ENCODE data around the gene NTM. TPM values are rescaled to one million over a fixed set of nuclear protein-coding genes. Genes with fewer than 3 reads are reported as not detected.

Gene NTM
- total RNA-seq, 2 experiments from 2014 or later = not detected

DNA sequence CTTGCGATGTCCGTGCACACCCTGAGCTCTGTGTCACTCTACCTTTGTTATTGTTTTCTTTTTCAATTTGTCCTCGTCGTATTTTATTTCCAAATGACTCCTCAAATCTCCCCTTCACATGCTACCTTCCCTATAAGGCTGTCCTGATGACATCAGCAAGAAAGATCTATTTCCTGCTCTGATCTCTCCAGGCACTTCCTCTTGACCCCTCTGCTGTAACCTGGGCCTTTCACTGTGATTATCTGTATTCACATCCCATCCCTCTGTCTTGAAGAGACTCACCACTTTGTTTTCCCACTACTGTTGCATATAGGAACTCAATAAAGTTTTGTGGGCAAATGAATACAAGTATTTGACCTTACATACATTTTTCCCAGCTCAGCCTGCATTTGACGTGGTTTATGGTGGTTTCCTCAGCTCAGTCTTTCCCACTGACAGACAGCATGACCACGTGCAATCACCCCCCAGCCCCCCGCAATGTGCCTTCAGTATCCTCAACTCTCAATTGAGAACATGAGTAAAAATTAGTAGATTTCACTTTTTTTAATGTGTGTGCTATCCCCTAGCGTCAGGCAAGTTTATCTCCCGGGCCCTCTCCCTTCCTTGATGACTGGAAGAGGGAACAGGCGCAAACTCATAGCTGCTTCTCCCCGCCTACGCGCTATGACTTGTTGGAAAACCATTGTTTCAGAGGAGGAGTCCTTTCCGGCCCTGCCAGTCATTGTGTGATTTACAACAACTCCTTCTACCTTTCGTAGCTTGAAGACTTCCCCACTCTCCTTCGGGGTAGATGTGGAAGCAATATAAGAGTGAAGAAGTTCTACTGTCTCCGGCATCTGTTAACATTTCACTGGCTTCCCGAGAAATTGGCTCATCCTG, 498.5 kb downstream of the NTM start:
- no peaks in the 10 kb centered on the region for H3K36me3 Mint-ChIP-seq
- DNase-seq (no peak), ATAC-seq (ENCODE audit: low read depth) (no peak)
- H3K4me3 Mint-ChIP-seq = no peak overlapping the region
- no peaks in the 10 kb centered on the region for H3K4me1 Mint-ChIP-seq
- peaks cover 7% of the 10 kb centered on the region for H3K9me3 Mint-ChIP-seq
- no peak overlapping the region for H3K27ac Mint-ChIP-seq
- H3K27me3 Mint-ChIP-seq = no peaks in the 10 kb centered on the region
- POLR2A ChIA-PET = no interaction called here

DNA sequence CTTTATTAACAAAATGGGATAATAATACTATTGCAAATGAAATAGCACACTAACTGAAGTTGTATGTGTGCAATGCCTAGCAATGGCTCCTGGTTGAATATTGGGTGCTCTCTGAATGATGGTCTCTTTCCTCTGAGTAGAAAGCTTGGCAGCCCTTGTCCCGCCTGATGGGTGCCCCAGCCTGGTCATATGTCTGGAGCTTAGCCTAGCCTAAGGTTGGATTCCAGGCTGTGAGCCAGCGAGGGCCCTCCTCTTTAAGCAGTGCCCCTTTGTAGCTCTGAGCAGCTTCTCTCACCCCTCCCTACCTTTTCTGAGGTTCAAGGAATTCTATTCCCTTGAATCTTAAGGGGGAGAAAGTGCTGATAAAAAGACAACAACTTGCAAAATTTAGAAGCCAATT, 499.9 kb downstream of the NTM start:
- ATAC-seq (ENCODE audit: low read depth) = no peak
- no peak overlapping the region for H3K4me3 Mint-ChIP-seq
- POLR2A ChIA-PET = no interaction called here
- H3K9me3 Mint-ChIP-seq = peaks cover 7% of the 10 kb centered on the region
- DNase-seq = no peak
- no peaks in the 10 kb centered on the region for H3K27me3 Mint-ChIP-seq
- no peaks in the 10 kb centered on the region for H3K4me1 Mint-ChIP-seq
- no peak overlapping the region for H3K27ac Mint-ChIP-seq
- no peaks in the 10 kb centered on the region for H3K36me3 Mint-ChIP-seq

DNA sequence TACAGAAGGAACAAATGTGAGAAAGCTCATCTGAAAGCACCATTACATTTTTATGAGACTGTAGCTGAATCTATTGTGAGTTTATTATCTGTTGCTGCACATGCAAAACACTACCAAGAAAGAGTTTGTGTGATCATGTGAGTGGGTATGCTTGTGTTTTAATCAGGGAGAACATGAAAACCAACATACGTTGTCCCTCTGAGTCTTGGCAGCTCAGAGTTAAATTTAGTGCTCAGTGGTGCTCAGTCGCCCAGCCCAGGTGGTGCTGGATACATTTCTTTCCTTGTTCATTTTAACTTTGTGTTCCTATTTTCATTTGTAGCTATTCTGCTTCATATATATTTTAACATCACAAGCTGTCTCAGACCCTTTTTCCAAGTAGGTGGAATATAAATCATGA, 500.6 kb downstream of the NTM start:
- peaks cover 4% of the 10 kb centered on the region for H3K9me3 Mint-ChIP-seq
- no peaks in the 10 kb centered on the region for H3K4me1 Mint-ChIP-seq
- H3K27ac Mint-ChIP-seq = no peak overlapping the region
- DNase-seq (no peak), ATAC-seq (ENCODE audit: low read depth) (no peak)
- POLR2A ChIA-PET = no interaction called here
- H3K4me3 Mint-ChIP-seq = no peak overlapping the region
- H3K27me3 Mint-ChIP-seq = no peaks in the 10 kb centered on the region
- H3K36me3 Mint-ChIP-seq = no peaks in the 10 kb centered on the region

DNA sequence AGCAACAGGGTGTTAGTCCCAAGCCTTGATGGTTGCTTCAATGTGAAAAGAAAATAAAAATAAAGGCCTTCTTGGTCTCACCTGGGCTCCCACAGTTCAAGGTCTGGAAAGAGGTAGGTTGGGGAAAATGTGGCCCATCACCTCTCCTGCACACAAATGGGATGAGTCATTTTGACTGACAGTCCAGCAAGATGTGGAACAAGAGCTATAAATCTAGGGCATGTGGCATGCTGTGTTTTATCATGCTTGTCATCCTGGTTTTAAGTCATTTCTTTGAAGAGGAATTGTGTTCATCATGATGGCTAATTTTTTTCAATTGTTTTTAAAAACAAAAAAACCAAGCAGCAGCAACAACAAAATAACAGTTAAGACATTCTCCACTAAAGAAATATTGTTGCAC, 503.7 kb downstream of the NTM start:
- Mint-ChIP-seq H3K27me3 (no peaks in the 10 kb centered on the region), H3K27ac (no peak overlapping the region), H3K9me3 (peaks cover 2% of the 10 kb centered on the region), H3K36me3 (no peaks in the 10 kb centered on the region), H3K4me3 (no peak overlapping the region), H3K4me1 (no peaks in the 10 kb centered on the region)
- ATAC-seq (ENCODE audit: low read depth) (no peak), DNase-seq (no peak)
- POLR2A ChIA-PET = no interaction called here

DNA sequence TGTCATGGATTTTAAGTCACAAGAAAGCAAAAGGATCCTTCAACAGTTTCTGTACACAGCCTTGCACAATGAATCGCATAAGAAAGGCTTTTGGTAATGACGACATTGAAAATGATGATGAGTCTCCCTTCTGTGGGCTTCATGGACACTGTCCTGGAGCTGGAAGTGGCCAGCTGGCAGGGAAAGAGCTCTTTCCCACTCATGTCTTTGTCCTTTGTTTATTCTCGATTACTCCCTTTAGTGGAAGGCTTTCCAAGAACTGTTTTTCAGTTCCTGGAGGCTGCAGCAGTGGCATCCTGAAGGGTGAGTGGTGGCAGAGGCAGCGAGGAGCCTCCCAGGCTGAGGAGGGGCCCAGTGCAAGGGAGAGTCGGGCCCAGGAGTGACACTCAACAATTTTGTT, 505.2 kb downstream of the NTM start:
- ATAC-seq (ENCODE audit: low read depth) = no peak
- Mint-ChIP-seq H3K9me3 (peaks cover 2% of the 10 kb centered on the region), H3K4me3 (no peak overlapping the region), H3K27me3 (no peaks in the 10 kb centered on the region), H3K4me1 (no peaks in the 10 kb centered on the region), H3K36me3 (no peaks in the 10 kb centered on the region), H3K27ac (no peak overlapping the region)
- DNase-seq = no peak
- POLR2A ChIA-PET = no interaction called here

DNA sequence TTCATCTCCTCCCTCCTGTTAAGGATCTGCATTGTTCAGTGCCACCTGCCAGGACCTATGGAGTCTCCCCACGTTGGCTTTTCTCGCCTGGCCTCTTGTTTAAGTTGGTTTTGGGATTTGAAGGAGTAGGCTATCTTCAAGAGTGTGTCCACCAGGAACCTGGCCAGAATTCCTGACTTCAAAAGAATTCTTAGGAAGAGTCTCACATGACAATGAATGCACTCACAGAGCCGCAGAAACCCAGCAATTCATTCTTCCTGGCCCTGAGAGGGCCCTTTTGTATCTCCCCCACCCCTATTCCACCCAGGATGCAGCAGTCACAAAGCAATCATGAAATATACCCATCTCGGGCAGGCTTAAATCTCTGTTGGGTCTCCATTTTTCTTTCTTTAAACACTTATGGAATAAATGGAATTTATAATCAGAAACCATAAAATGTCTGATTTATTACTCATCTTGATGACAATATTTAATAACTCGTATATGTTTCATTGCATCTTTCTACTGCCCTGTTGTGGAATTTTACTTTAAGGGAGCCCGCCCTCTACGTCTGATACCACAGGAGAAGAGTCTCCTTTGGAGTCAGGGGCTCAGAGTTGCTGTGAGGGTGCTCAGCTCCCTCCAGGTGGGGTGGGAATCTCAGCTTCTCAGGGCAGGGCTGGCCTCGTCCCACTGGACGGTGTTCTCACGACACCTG, 507.0 kb downstream of the NTM start:
- Mint-ChIP-seq H3K9me3 (peaks cover 2% of the 10 kb centered on the region), H3K4me1 (no peaks in the 10 kb centered on the region), H3K4me3 (no peak overlapping the region), H3K27ac (no peak overlapping the region), H3K36me3 (no peaks in the 10 kb centered on the region), H3K27me3 (no peaks in the 10 kb centered on the region)
- ATAC-seq (ENCODE audit: low read depth) (no peak), DNase-seq (no peak)
- POLR2A ChIA-PET = no interaction called here

DNA sequence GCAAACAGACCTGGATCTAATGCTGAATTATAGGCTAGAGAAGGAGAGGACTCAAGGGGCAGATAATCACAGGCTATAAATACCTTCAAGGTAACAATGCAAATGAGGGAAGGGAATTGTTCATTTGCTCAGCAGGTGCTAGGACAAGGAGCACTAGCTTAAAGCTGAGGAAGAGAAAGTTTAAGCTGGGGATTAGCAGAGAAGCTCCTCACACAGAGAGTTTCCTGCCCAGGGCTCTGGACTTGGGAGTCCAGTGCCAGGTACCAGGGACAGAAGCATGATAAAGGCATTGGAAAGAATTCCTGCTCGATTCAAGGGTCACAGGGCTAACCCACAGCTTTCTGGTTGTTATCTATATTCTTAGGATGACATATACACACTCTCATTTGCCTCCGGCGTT, 509.9 kb downstream of the NTM start:
- H3K9me3 Mint-ChIP-seq = peaks cover 4% of the 10 kb centered on the region
- no peak for ATAC-seq (ENCODE audit: low read depth)
- POLR2A ChIA-PET = no interaction called here

DNA sequence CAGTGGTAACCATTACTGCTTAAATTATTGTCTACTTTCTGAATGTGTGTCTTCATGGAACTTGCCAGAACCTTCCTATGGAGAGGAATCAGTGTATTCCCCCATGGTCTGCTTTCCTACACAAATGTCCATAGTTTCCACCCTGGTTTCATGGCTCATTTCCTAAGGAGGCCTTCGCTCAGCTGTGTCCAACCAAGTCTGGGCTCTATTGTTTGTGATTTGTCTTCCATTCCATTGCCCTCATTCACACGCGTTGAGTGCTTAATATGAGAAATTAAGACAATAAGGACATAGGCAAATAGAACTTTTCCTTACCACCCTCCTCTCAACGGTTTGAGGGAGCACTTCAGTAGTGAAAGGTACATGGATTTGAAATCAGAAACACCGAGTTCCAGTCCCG, 510.6 kb downstream of the NTM start:
- H3K4me1 Mint-ChIP-seq = no peaks in the 10 kb centered on the region
- H3K27ac Mint-ChIP-seq = no peak overlapping the region
- ATAC-seq (ENCODE audit: low read depth) (no peak), DNase-seq (no peak)
- no peaks in the 10 kb centered on the region for H3K27me3 Mint-ChIP-seq
- POLR2A ChIA-PET = no interaction called here
- H3K36me3 Mint-ChIP-seq = no peaks in the 10 kb centered on the region
- no peak overlapping the region for H3K4me3 Mint-ChIP-seq
- peaks cover 4% of the 10 kb centered on the region for H3K9me3 Mint-ChIP-seq

More for the DNA sequence above, 509.9 kb downstream of the NTM start:
- no peaks in the 10 kb centered on the region for H3K27me3 Mint-ChIP-seq
- H3K27ac Mint-ChIP-seq = no peak overlapping the region
- no peak overlapping the region for H3K4me3 Mint-ChIP-seq
- H3K36me3 Mint-ChIP-seq = no peaks in the 10 kb centered on the region
- no peaks in the 10 kb centered on the region for H3K4me1 Mint-ChIP-seq
- no peak for DNase-seq

DNA sequence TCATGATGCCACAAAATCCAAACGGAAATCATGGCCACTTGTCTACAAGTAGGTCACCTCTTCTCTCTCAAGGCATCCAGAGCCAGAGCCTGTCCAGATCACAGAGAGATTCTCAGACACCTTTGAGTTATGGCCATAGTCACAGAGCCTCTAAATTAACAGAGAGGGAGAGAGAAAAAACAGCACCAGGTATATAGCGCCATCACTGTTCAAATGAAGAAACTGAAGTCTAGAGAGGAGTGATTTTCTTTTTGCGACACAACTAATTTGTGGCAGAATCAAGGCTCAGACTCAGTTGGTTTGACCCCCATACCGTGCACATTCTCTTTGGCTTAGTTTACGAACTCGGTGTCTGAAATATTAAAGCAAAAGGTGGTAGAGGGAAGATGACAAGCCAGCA, 512.9 kb downstream of the NTM start:
- H3K4me1 Mint-ChIP-seq = no peaks in the 10 kb centered on the region
- H3K4me3 Mint-ChIP-seq = no peak overlapping the region
- ATAC-seq (ENCODE audit: low read depth) (no peak), DNase-seq (no peak)
- H3K9me3 Mint-ChIP-seq = peaks cover 2% of the 10 kb centered on the region
- H3K27ac Mint-ChIP-seq = no peak overlapping the region
- no peaks in the 10 kb centered on the region for H3K36me3 Mint-ChIP-seq
- POLR2A ChIA-PET = no interaction called here
- no peaks in the 10 kb centered on the region for H3K27me3 Mint-ChIP-seq

DNA sequence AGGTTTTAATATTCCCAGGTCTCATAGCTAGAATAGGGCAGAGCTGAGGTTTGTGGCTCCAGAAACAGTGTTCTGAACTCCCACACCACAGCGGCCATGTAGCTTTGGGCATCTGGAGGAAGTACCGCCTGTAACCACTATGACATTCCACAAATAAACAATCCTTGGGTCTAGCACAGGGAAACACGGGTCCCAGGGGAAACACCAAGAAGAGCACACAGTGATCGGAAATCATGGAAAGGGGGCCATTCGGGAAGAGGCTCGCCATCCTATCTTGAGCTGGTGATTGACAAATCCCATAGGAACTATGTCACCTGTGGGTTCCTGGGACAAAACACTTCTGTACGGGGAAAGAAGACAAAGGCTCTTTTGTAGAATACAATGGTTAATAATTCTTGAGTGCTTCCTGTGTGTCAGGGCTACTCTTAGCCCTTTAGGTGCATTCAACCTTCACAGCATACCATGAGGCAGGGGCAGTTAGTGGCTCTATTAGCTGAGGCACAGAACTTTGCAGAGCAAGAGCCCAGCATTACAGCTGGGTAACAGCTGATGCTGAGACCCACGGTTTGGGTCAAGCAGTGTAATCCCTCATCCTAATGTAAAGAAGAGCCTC, 514.2 kb downstream of the NTM start:
- POLR2A ChIA-PET = no interaction called here
- Mint-ChIP-seq H3K9me3 (peaks cover 2% of the 10 kb centered on the region), H3K27me3 (no peaks in the 10 kb centered on the region), H3K36me3 (no peaks in the 10 kb centered on the region), H3K27ac (no peak overlapping the region), H3K4me3 (no peak overlapping the region), H3K4me1 (no peaks in the 10 kb centered on the region)
- no peak for DNase-seq
- ATAC-seq (ENCODE audit: low read depth) = no peak

DNA sequence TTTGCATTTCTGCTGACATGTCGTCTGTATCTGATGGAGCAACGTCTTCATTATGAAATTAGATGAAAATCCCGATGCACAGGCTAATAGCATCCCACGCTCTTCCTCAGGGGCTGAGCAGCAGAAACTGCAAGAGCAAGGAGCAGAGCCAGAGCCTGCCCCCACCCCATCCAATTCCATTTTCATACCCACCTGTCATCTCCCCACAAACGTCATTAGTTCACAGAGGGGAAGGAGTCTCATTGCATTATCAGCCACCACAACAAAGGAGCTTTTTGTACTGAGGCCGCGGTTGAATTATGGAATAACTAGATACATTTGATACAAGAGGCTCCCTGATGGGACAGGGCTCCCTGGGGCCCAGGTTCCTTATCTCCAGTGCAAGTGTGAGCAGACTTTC, 515.0 kb downstream of the NTM start:
- Mint-ChIP-seq H3K9me3 (peaks cover 2% of the 10 kb centered on the region), H3K27ac (no peak overlapping the region), H3K4me1 (no peaks in the 10 kb centered on the region), H3K36me3 (no peaks in the 10 kb centered on the region), H3K4me3 (no peak overlapping the region), H3K27me3 (no peaks in the 10 kb centered on the region)
- ATAC-seq (ENCODE audit: low read depth) (no peak), DNase-seq (no peak)
- POLR2A ChIA-PET = no interaction called here

DNA sequence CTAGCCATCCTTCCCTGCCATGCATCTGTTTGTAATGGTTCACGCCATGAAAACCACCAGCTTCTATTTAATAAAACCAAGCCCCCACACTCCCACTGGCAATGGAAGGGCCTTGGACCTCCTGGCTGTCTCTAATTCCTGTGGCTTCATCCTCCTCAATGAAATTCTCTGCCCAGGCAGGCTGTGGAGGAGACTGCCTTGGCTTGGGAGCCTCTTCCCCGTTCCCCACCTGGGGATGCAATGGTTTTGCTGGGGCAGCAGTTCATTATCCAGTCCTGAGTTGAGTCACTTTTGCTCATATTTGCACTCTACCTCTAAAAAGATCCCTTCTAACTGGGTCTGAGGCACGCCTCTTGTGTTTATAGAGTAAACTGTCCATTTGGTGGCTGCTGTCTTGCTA, 515.8 kb downstream of the NTM start:
- DNase-seq (no peak), ATAC-seq (ENCODE audit: low read depth) (no peak)
- Mint-ChIP-seq H3K4me3 (no peak overlapping the region), H3K4me1 (no peaks in the 10 kb centered on the region), H3K27me3 (no peaks in the 10 kb centered on the region), H3K27ac (no peak overlapping the region), H3K9me3 (peaks cover 2% of the 10 kb centered on the region), H3K36me3 (no peaks in the 10 kb centered on the region)
- POLR2A ChIA-PET = no interaction called here

DNA sequence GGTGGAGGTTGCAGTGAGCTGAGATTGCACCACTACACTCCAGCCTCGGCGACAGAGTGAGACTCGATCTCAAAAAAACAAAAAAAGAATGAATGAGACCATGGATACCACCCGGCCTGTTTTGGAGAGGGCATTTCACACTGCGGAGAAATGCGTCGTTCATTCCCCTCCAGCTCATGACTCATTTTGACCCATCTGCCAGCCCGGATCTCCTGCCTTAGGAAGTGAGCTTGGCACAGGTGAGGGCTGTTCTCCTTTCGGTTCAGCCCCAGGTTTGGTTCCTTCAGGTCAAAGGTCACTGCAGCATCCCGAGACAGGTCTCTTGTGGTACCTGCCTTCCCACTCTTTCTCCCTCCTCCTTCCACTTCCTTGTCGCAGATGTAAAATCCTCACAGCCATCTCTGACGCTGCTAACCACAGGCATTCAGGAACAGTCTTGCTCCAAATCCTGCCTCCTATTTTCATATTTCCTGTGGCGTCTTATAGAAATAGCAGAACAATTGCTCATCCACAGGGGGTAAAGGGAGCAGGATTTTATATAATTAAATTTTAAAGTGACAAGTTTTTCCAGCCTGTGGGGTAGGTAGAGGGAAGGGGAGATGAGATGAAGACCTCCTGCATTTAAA, 517.9 kb downstream of the NTM start:
- POLR2A ChIA-PET = no interaction called here
- DNase-seq (no peak), ATAC-seq (ENCODE audit: low read depth) (no peak)
- no peak overlapping the region for H3K27ac Mint-ChIP-seq
- no peaks in the 10 kb centered on the region for H3K9me3 Mint-ChIP-seq
- H3K4me3 Mint-ChIP-seq = no peak overlapping the region
- H3K4me1 Mint-ChIP-seq = no peaks in the 10 kb centered on the region
- no peaks in the 10 kb centered on the region for H3K36me3 Mint-ChIP-seq
- H3K27me3 Mint-ChIP-seq = no peaks in the 10 kb centered on the region

DNA sequence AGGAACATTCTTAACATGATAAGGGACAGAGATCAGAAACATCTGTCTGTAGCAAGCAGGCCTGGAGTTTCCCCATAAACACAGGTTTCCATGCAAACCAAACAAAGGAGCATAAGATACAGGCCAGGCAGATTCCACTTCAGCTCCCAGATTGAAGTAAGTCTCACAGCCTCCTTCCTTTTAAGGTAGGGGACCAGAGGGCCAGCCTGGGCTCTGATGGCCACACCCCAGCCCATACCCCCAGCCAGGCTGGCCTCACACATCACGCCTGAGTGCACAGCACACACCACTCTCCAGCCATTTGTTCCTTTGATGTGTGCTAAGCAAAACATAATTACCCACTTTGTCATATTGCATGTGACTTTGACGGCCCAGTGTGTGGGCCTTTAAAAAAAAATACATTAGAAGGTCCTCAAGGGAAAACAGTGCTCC, 518.7 kb downstream of the NTM start:
- POLR2A ChIA-PET = no interaction called here
- no peak overlapping the region for H3K4me3 Mint-ChIP-seq
- DNase-seq (no peak), ATAC-seq (ENCODE audit: low read depth) (no peak)
- no peaks in the 10 kb centered on the region for H3K4me1 Mint-ChIP-seq
- H3K9me3 Mint-ChIP-seq = no peaks in the 10 kb centered on the region
- no peaks in the 10 kb centered on the region for H3K36me3 Mint-ChIP-seq
- H3K27me3 Mint-ChIP-seq = no peaks in the 10 kb centered on the region
- H3K27ac Mint-ChIP-seq = no peak overlapping the region
